A172 (cell line): ENCODE measurements around the gene CD68. TPM values are rescaled to one million over a fixed set of nuclear protein-coding genes. Genes with fewer than 3 reads are reported as not detected.
"Not testable (repeated sequence)": the region's sequence is repeated elsewhere in the genome, so short reads cannot be mapped to it uniquely, and the experiment has no call there.

Experiments used
- DNase-seq: peaks from one replicate; pipeline ENCODE4 v3.0.0-alpha.2; 2015; ENCODE audit warnings: low spot score
- total RNA-seq: library from RNA; depleted of rRNA; stranded (reverse); fragments of >200 nt; shearing (Covaris generic); gene quantifications from 2 replicates; pipeline ENCODE4 v1.2.3, GENCODE V29; 2014; rRNA removed

CD68 gene
- total RNA-seq, 1 experiment from 2014 or later: 15.6 TPM

GRCh38 chr17:7613769-7614424 lies 34.5 kb downstream of the CD68 start:
- DNase-seq: peak; percentile 22

DNA sequence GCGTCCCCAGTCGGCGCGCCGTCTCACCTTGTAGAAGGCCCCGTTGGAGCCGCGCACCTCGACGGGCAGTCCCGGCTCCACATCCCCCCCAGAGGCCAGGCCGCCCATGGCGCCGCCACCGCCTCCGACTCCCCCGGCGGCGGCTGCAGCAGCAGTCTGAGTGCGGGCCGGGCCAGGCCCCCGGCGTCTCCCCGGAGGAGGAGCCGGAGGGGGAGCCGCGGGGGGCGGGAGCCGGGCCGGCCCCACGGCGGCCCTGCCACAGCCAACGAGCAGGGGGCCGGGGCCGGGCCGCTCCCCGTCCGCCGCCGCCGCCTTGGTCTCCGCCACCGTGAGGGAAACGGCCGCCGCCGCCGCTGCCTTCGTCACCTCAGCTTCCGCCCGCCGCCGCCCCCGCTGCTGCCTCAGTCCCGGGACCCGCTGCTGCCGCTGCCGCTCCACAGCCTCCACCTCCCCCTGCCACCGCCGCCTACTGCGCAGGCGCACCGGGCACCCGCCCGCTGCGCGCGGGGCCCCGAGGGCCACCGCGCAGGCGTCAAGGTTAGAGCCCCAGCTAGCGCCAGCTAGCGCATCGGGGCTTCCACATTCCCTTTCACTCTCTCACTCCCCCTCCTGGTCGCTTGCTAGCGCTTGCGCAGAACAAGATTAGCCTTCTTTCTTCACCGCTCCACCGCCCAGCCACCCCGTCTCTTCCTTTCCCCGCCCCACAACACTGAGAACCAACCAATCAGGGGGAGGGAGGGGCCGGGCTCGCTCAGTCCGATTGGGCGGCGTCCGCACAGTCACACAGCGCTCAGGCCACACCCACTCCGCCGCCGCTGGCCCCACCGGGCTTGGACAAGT lies 35.2 kb downstream of the CD68 start, which contains the start of gene FXR2:
FXR2 (minus strand) TSS at position 473 of the 840 bp plus-strand sequence; CDS start at position 108, 365 bp downstream.
- DNase-seq: peak; percentile 100

- no peak for DNase-seq
These were observed 35.9 kb downstream of the CD68 start for GRCh38 chr17:7615265-7615747.

GRCh38 chr17:7618608-7619007 lies 39.2 kb downstream of the CD68 start:
- DNase-seq: no peak

GRCh38 chr17:7620835-7621234 lies 41.4 kb downstream of the CD68 start:
- no peak for DNase-seq

DNA sequence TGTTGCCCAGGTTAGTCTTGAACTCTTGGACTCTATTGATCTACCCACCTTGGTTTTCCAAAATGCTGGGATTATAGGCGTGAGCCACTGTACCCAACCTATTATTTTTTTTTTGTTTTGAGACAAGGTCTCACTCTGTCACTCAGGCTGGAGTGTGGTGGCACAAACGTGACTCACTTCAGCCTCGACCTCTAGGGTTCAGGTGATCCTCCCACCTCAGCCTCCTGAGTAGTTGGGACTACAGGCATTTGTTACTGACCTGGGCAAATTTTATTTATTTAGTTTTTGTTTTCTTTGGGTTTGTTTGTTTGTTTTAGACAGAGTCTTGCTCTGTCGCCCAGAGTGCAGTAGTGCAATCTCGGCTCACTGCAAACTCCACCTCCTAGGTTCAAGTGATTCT lies 44.2 kb downstream of the CD68 start:
- DNase-seq: no peak

DNA sequence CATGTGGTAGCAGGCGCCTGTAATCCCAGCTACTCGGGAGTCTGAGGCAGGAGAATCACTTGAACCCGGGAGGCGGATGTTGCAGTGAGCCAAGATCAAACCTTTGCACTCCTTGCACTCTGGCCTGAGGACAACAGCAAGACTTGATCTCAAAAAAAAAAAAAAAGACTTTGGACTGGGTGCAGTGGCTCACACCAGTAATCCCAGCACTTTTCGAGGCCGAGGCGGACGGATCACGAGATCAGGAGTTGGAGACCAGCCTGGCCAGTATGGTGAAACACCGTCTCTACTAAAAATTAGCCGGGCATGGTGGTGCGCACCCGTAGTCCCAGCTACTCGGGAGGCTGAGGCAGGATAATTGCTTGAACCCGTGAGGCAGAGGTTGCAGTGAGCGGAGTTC lies 46.3 kb downstream of the CD68 start:
- DNase-seq: not testable (repeated sequence)

DNA sequence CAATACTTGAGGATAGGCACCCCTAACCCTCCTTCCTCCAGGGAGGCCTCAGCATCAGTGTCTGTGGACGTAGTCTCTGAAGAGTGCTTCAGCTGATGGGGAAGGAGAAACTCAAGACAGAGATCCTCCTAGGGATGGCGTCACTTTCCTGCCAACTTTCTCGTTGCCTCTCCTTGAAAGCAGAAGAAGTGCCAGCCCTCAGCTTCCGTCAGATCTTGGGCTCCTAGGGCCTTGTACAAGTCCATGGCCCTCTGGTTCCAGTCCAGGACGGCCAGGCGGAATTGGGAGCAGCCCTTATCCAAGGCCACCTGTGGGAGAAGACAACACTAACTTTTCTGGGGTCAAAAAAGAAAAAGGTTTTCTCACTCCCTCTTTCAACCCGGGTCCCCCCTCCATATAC lies 46.9 kb downstream of the CD68 start:
- no peak for DNase-seq

DNA sequence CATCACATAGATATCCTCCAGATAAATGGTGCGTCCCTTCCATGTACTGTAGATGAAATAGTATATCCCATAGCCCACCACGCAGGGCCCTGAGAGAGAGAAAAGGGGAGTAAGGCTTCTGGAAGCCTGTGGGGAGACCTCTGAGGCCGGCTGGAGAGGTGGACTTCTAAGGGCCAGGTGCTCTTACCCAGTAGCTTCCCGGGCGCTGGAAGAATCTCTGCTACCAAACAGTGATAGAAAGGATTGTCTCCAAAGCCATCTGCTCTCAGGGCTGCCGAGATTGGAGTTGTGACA lies 47.5 kb downstream of the CD68 start:
- no peak for DNase-seq

DNA sequence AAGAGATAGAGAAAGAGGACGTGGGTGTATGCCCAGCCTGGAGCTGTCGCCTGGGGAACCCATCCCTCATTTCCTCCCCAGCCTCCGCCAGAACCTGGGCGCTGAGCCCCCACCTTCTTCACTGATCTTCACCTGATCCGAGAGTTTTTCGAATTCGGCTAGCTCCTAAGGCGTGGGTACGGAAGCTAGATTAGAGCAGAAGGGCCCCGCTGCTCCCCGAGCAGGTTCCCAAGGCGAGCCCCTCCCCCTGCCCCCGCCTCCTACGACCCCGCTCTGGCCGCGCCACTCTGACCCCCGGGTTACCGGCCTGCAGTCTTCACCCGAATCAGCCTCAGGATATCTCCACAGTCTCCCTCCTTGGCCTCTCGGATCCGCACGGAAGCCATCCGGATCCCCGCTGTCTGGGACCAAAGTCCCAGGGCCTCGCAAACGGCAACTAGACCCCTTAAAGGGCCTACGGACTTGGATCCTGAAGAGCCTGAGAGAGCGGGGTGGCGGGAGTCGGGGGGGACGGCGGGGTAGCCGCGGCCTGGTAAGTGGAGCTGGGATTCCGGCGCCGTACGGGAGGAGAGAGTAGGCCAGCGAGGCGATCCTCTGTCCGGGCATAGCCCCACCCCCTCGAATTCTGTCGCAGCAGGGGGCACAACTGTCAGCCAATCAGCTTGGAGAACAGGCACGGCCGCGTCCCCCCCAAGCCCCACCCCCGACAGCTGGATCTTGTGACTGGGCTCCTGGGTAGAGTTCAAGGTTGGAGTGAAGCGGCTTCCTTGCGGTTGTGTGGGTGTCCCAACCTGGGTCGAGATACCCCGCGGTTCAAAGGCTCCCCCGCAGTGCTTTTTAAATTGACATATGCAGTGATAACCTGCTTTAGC lies 48.0 kb downstream of the CD68 start, which contains the start of gene SAT2:
SAT2 (minus strand) TSS at position 572 of the 872 bp plus-strand sequence; CDS start at position 386, 186 bp downstream.
- DNase-seq: peak; percentile 92

DNA sequence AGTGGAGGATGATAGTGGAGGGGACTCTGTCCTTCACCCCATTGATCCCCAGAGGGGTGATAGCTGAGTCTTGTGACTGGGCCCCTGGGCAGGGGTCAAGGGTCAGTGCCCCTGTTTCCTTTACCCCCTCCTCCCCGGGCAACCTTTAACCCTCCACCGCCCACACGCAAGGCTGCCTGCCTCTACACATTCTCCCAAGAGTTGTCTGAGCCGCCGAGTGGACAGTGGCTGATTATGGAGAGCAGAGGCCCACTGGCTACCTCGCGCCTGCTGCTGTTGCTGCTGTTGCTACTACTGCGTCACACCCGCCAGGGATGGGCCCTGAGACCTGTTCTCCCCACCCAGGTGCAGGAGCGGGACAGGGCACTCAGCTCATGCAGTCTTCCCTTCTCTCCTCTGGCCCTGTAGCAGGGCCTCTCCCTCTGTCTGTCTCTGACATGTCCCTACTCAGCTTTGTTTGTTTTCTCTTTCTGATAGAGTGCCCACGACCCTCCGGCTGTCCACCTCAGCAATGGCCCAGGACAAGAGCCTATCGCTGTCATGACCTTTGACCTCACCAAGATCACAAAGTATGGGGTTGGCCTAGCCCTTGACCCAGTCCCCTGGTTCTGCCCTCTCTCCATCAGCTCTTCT lies 50.6 kb downstream of the CD68 start, which contains the start of gene SHBG:
SHBG (plus strand) TSS at position 197 of the 633 bp plus-strand sequence; CDS start at position 235, 38 bp downstream.
- DNase-seq: no peak

Other genes with a start within 250 kb of the CD68 start
- gene ACAP1, start 243.1 kb upstream of the CD68 start, total RNA-seq: 0.90 and 4.1 TPM in 2 replicates
- 13.9 and 19.5 TPM in 2 replicates for gene KCTD11, start 227.5 kb upstream of the CD68 start, total RNA-seq
- not detected in 2 replicates for gene TMEM95, start 224.5 kb upstream of the CD68 start, total RNA-seq
- gene TNK1, start 198.5 kb upstream of the CD68 start, total RNA-seq: 0.07 TPM in 1 of 2 replicates, not detected in the other
- gene PLSCR3, start 185.1 kb upstream of the CD68 start, total RNA-seq: 73.2 and 74.7 TPM in 2 replicates
- 71.7 and 80.4 TPM in 2 replicates for gene TMEM256, start 175.5 kb upstream of the CD68 start, total RNA-seq
- gene NLGN2, start 171.8 kb upstream of the CD68 start, total RNA-seq: 11.3 and 12.3 TPM in 2 replicates
- gene SPEM1, start 159.3 kb upstream of the CD68 start, total RNA-seq: not detected in 2 replicates
- not detected in 2 replicates for gene SPEM2, start 154.0 kb upstream of the CD68 start, total RNA-seq
- not detected in 2 replicates for gene SPEM3, start 150.8 kb upstream of the CD68 start, total RNA-seq
- gene TMEM102, start 144.2 kb upstream of the CD68 start, total RNA-seq: 2.5 and 7.4 TPM in 2 replicates
- gene FGF11, start 140.1 kb upstream of the CD68 start, total RNA-seq: 0.89 TPM in 1 of 2 replicates, not detected in the other
- gene CHRNB1, start 134.6 kb upstream of the CD68 start, total RNA-seq: 14.1 and 20.2 TPM in 2 replicates
- gene ZBTB4, start 100.0 kb upstream of the CD68 start, total RNA-seq: 24.8 and 28.4 TPM in 2 replicates
- gene SLC35G6, start 98.2 kb upstream of the CD68 start, total RNA-seq: not detected in 2 replicates
- 17.8 and 23.4 TPM in 2 replicates for gene POLR2A, start 95.3 kb upstream of the CD68 start, total RNA-seq
- 9.3 and 17.0 TPM in 2 replicates for gene TNFSF12, start 30.6 kb upstream of the CD68 start, total RNA-seq
- 3.7 and 4.1 TPM in 2 replicates for gene TNFSF13, start 20.9 kb upstream of the CD68 start, total RNA-seq
- gene SENP3, start 17.7 kb upstream of the CD68 start, total RNA-seq: 162 and 170 TPM in 2 replicates
- gene MPDU1, start 4.2 kb downstream of the CD68 start, total RNA-seq: 246 and 350 TPM in 2 replicates
- 2.0 and 7.2 TPM in 2 replicates for gene SOX15, start 10.5 kb downstream of the CD68 start, total RNA-seq
- gene FXR2, start 35.3 kb downstream of the CD68 start, total RNA-seq: 61.1 and 76.5 TPM in 2 replicates
- 64.0 and 77.4 TPM in 2 replicates for gene SAT2, start 48.2 kb downstream of the CD68 start, total RNA-seq
- gene SHBG, start 50.5 kb downstream of the CD68 start, total RNA-seq: 2.8 TPM in 1 of 2 replicates, not detected in the other
- gene ATP1B2, start 71.3 kb downstream of the CD68 start, total RNA-seq: not detected in 2 replicates
- gene TP53, start 107.9 kb downstream of the CD68 start, total RNA-seq: 99.3 and 107 TPM in 2 replicates
- 26.0 and 27.4 TPM in 2 replicates for gene WRAP53, start 108.8 kb downstream of the CD68 start, total RNA-seq
- 7.6 and 11.3 TPM in 2 replicates for gene EFNB3, start 125.6 kb downstream of the CD68 start, total RNA-seq
- gene DNAH2, start 138.1 kb downstream of the CD68 start, total RNA-seq: 0.17 TPM in 2 replicates